Fibroblast of mammary gland (primary cell): ENCODE data around the gene STMND1.
A peak's percentile ranks its signal among the peaks of the same experiment; 100 is the strongest.

Source experiments
- DNase-seq: peaks from one replicate; pipeline ENCODE4 v3.0.0-alpha.2; 2010; ENCODE audit warnings: low read depth
- H3K4me3 ChIP-seq: 2 replicates; pipeline ENCODE4 v1.5.1; 2011; ENCODE audit warnings: low read depth, mild to moderate bottlenecking, low read length, moderate library complexity; ENCODE audit not compliant: control insufficient read depth
- TF ChIP-seq, protein P1 (sequence below): conservative IDR thresholded peaks from 2 replicates; pipeline ENCODE4 v1.5.1; 2011; ENCODE audit warnings: low read depth, low read length, inconsistent platforms; ENCODE audit not compliant: control insufficient read depth, insufficient read depth

STMND1 gene

DNA sequence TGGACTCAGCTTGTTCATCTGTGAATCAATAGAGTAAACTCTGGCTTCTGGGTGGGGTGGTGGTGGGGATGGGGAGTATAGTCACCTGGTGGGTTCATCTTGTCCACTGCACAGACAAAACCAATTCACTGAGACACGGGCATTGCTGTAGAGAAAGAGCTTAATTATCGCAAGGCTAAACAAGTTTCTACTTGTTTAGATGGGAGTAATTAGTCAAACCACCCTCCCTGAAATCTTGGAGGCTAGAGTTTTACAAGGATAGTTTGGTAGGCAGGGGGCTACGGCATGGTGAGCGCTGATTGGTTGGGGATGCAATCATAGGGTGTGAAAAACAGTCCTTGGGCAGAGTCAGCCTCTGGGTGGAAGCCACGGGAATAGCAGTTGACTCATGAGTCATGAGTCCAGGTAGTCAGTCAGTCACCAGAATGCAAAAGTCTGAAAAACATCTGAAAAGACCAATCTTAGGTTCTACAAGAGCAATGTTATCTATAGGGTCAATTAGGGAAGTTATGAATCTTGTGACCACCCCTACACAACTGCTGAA lies 77.8 kb downstream of the STMND1 start:
- H3K4me3 ChIP-seq: no peak overlapping the region
- TF ChIP-seq, protein P1, sequence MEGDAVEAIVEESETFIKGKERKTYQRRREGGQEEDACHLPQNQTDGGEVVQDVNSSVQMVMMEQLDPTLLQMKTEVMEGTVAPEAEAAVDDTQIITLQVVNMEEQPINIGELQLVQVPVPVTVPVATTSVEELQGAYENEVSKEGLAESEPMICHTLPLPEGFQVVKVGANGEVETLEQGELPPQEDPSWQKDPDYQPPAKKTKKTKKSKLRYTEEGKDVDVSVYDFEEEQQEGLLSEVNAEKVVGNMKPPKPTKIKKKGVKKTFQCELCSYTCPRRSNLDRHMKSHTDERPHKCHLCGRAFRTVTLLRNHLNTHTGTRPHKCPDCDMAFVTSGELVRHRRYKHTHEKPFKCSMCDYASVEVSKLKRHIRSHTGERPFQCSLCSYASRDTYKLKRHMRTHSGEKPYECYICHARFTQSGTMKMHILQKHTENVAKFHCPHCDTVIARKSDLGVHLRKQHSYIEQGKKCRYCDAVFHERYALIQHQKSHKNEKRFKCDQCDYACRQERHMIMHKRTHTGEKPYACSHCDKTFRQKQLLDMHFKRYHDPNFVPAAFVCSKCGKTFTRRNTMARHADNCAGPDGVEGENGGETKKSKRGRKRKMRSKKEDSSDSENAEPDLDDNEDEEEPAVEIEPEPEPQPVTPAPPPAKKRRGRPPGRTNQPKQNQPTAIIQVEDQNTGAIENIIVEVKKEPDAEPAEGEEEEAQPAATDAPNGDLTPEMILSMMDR: no peak

More for the DNA sequence above, 77.8 kb downstream of the STMND1 start:
- peak; percentile 45 for DNase-seq
